HL-60/S4 (cell line): ENCODE data around the gene CACNA2D3.

Experiments used
- in situ Hi-C: fragments of 300-500 bp; cut with MboI; formaldehyde crosslinking; loops from 2 replicates; pipeline ENCODE4 v1.14.3; 2022; ENCODE audit warnings: low sequenced_read_pairs

The CACNA2D3 gene

DNA sequence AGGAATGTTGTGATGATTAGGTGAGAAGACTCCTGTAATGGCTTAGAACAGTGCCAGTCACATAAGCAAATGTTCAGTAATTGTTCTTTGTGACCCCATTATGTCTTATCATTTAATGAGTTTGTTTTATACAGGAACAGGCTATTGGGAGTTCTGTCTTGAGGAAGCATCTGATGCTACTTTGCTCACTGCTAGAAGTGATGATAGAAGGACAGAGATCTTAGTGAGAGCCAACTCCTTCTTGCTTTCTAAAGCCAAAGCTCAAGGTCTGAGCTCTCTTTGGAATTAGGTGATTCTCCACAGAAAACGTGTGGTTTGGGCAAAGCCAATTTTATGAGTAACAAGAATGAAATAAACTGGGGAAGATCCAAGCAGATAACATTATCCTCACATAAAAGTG lies 590.7 kb downstream of the CACNA2D3 start:
- in situ Hi-C loops = no loop called here

DNA sequence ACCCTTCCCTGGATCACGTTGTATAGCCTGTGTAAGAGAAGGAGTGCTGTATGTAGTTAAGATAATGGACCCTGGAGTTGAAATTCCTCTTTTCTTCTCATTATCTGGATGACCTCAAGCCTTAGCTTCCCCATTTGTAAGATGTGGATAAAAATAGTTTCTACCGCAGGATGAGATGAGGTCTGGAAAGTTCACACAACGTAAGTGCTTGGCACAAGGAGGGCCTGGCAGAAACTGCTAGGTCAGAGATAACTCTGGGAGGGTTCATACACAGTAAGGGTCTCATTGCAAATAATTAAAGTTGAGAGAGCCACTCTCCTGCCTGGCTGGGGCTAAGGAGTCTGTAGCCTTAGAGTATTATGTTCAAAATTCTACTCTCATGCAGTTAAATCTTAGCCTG lies 591.1 kb downstream of the CACNA2D3 start:
- in situ Hi-C loops = no loop called here

DNA sequence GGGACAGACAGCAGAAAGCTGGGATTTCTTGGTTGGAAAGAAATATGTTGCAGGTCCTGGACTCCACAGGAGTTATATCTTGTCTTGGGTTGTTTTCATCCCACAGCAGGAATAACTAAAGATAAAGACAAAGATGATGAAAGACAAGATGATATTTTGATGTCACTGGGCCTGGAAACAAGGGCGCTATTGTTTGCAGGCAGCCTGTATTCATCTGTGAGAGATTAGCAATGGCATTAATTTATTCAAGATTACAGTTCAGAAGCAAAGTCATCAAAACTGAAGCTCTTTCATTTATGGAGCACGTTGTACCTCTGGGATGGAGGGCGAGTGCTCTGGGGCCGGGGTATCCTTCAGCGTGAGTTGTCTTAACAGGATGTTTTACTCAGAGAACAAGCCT lies 591.7 kb downstream of the CACNA2D3 start:
- in situ Hi-C loops = no loop called here

DNA sequence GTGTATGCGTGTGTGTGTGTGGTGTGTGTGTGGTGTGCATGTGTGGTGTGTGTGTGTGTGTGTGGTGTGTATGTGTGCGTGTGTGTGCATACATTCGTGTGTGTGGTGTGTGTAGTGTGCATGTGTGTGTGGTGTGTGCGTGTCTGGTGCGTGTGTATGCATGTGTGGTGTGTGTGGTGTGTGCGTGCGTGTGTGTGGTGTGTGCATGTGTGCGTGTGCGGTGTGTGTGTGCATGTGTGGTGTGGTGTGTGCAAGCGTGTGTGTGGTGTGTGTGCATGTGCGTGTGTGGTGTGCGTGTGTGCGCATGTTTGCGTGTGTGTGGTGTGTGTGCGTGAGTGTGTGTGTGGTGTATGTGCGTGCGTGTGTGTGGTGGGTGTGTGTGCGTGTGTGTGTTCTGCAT lies 595.2 kb downstream of the CACNA2D3 start:
- in situ Hi-C loops = no loop called here

GRCh38 chr3:54719914-54720313 lies 597.6 kb downstream of the CACNA2D3 start:
- in situ Hi-C loops = no loop called here

DNA sequence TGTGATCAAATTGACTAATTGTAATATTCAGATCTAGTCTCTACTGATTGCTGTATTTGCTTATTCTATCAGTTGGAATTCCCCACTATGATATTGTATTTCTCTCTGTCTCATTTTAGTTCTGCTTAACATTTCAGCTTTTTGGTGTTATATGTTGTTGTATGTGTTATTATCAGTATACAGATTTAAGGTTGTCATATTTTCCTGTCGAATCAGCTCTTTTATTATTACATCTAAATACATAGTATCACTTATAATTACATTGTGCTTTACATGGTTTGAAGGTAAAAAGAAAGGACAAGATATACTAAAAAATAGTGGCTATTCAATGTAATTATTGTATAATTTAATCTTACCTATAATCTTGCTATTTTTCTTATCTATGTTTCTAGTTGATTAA lies 598.3 kb downstream of the CACNA2D3 start:
- in situ Hi-C loops = no loop called here

GRCh38 chr3:54731732-54732445 lies 609.5 kb downstream of the CACNA2D3 start:
- in situ Hi-C loops = no loop called here

DNA sequence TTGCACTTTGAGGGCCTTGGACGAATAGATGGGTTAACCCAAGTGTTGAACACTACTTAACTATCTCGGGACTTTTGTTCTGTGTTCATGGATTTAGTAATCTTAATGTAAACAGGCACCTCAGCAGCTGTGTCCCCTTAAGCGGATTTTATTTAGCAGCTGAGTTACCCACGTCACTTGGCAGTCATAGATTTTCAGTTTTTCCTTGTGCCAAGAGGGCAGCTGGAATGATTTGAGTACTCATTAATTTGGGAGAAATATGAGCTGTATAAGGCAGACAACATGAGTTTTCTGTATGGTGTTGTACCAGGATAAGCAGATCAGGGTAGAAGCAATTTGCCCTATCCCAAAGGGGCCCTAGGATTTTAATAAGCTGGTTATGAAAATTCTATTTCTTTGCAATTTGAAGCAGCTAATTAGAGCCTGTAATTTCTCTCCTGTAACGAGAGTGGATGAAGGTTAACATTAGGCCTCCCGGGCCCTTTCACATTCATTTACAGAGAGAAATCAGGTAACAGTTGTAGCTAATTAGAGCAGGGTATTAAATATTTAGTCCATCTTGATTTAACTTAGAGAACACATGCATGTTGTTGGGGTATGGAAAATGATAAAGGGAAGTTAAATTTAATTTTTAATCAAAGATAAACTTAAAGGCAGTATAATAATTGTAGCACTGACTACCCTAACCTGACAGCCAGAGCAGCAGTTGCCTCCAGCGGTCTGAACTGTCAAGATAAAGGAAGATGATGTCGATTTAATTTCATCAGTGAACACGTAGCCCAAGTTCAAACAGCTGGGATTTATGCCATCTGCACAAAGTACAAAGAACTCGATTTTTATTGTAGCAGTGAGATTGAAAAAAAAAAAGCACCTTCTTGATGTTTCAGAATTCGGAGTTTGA lies 611.0 kb downstream of the CACNA2D3 start:
- in situ Hi-C loops = no loop called here

DNA sequence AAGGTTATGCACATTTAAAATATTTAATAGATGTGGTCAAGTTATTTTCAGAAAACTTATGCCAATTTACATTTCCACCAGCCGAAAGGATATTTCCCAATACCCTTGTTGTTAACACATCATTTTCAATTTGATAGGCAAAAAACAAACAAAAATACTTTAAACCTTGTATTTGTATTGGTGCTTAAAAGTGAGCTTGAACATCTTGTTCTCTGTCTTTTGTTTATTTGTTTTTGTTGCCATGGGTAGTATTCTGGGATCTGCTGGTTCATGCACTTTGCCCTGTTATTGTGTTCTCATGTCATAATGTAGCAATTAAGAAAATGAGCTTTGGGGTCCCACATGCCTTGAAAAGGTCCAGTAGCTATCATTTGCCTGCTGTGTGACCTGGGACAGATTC lies 614.1 kb downstream of the CACNA2D3 start:
- in situ Hi-C loops = no loop called here

DNA sequence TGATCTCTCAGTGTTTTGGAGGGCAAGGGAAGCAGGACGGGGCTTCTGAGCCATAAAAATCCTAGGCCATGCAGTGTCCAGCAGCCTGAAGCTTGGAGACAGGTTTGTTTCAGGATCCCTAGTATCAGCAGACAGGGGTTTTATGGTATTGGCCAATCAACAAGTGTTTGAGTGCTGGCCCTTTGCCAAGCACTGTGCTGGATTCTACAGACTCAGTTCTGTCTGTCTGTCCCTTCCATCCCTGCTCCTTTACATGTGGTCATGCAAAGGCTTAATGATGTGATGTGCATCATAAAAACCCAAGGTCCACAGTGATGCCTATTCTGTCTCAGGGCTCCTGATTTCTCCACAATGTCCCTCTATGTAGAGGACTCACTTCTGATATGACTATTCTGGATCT lies 621.4 kb downstream of the CACNA2D3 start:
- in situ Hi-C loops = no loop called here

- in situ Hi-C loops = no loop called here
Observed at GRCh38 chr3:54744291-54744690, 621.9 kb downstream of the CACNA2D3 start.

- in situ Hi-C loops = no loop called here
Observed at GRCh38 chr3:54745843-54746242, 623.5 kb downstream of the CACNA2D3 start.

DNA sequence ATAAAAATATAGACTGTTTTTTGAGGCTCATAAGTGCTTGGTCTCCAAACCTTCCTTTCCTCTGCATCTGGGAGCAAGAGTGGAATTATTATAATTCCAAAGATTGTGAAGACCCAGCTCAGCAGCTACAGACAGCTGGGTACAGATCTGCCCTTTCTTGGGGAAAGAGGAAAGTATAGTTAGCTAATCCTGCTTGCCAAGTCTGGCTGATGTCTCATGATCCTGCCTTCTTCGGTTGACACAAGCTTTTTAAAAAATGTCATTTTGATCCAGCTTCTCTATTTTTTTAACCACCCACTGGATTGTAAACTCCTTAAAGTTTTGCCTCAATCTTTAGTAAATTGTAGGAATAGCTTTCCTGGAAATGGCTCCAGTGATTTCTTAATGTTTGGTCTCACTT lies 624.4 kb downstream of the CACNA2D3 start:
- in situ Hi-C loops = no loop called here

- in situ Hi-C loops = no loop called here
Observed at GRCh38 chr3:54755756-54756155, 633.4 kb downstream of the CACNA2D3 start.

DNA sequence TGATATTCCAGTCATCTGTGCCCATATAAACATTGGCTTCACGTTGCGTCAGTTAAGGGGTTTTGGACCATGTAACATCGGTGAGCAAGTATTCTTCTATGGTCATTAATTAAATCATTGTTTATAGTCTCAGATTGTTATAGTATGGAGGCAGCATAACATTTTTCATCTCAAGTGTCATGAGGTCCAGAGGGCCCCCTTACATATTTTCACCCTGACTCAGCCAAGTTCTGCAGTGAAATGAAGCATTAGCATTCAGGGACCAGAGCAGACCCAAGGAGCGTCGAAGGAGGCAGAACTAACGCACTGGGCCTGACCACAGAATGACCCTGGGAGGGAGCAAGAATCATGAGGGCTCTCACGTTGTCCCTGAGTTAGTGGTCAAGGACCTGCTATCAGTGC lies 634.0 kb downstream of the CACNA2D3 start:
- in situ Hi-C loops = no loop called here

DNA sequence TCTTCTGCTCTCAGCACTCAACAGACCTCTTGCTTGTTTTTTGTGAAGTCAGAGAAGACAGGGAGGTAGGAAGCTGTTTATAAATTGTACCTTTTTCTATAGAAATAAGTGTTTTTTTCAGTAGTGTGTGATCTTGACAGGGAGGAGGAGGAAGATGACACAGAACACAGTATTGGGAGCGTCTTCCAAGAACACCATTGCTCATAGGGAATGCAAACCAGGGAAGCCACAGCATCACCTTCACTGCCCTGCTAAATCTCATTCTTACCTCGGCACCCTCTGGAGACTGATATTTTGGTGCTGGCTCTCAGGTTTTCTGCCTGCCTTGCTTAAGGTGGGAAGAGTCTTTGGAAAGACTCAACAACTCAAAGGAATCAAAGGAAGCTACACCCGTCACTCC lies 636.1 kb downstream of the CACNA2D3 start:
- in situ Hi-C loops = no loop called here

DNA sequence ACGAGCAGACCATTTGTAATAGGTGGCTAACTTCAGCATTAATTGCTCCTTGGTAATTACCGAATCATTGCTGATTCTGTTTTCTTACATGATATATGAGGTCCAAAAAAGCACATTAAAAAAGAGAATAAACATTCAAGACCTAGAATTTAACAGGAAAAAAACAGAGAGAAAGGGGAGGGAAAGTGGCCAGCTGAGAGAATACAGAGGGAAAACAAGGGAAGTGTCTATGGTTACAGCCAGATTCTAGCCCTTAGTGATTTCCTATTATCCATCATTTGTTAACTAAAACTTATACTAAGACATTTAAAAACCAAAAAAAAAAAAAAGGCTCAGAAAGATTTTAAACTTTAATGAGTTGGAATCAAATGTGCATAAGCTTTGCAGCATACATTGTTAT lies 636.8 kb downstream of the CACNA2D3 start:
- in situ Hi-C loops = no loop called here

DNA sequence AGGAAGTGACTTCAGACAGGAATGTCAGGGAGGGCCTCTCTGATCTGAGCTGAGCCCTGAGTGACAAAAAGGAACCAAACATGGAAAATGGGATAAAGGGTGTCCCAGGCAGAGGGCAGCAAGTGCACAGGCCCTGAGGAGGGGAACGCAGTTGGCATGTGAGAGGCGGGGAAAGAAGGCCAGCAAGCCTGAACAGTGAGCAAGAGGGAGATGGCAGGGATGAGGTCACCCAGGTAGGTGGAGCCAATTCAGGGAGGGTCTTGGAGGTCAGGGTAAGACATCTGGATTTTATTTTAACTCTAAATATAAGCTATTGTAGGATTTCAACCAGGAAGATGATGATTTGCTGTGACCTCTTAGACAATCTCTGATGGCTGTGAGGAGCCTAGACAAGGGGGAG lies 637.8 kb downstream of the CACNA2D3 start:
- in situ Hi-C loops = no loop called here

DNA sequence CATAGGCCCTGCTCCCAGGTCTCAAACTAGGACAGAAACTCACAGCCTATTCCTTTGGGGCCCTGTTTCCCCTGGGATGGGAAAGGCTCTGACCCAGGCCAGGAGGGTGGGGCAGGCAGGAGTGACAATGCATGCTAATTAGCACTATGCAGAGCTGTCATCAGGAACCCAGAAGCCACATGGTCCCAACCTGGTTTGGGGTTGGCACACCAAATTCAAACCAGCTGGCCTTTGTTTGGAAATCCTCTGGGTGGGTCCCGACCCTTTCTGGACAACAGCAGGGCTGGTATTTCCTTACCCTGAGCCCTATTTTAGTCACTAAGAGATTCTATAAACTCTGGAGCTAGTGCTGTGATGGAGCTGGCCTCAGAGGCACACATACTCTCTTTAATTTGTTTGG lies 639.3 kb downstream of the CACNA2D3 start:
- in situ Hi-C loops = no loop called here

DNA sequence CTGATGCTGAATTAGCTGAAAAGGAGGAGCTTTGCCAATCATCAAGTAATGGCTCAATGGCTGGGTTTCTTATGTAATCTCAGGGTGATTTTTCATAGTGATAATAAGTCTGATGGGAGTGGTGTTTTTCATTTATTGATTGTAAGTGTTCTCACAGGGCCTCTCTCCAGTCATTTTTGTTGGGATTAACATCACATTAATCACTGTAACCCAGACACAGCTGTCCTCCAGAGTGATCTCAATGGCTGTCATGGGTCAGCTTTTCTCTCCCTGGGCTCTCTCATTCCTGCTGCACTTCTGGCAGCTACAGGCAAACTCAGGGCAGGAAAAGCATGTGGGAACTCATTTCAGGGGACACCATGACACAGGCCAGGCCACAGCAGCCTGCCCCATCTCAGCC lies 642.6 kb downstream of the CACNA2D3 start:
- in situ Hi-C loops = no loop called here

DNA sequence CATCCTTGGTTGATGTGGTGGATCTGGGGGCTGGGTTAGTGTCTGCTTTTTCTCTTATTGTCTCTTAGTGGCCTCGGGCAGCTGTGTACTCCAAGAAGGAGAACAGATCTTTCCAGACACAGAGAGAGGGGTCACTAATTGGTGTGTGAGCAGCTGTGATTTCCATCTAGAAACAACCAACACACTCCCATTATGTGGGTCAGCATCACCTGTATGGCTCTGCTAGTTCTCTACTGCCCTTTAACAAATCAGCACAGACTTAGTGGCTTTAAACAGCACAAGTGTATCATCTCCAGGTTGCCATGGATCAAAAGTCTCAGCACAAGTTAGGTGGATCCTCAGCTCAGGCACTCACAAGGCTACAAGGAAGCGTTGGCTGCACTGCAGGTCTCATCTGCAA lies 648.7 kb downstream of the CACNA2D3 start:
- in situ Hi-C loops = no loop called here

- in situ Hi-C loops = no loop called here
Observed at GRCh38 chr3:54772051-54772450, 649.7 kb downstream of the CACNA2D3 start.
